HEK293 (cell line): ENCODE measurements around the gene ITPRIPL2.

Source experiments
- CTCF ChIP-seq: fragments of 450-650 bp; formaldehyde crosslinking; IDR thresholded peaks from 2 replicates; pipeline ENCODE4 v1.5.1; 2016; ENCODE audit warnings: missing biosample characterization, missing genetic modification characterization
- GLIS2 ChIP-seq: fragments of 450-650 bp; formaldehyde crosslinking; IDR thresholded peaks from 2 replicates; pipeline ENCODE4 v1.5.1; 2016; ENCODE audit warnings: missing biosample characterization, missing genetic modification characterization
- KLF9 ChIP-seq: fragments of 450-650 bp; formaldehyde crosslinking; IDR thresholded peaks from 2 replicates; pipeline ENCODE4 v1.5.1; 2016; ENCODE audit warnings: missing biosample characterization, missing genetic modification characterization, low read depth
- YY2 ChIP-seq: fragments of 450-650 bp; formaldehyde crosslinking; IDR thresholded peaks from 2 replicates; pipeline ENCODE4 v1.5.1; 2016; ENCODE audit warnings: missing biosample characterization, missing genetic modification characterization
- ZBTB17 ChIP-seq: fragments of 450-650 bp; formaldehyde crosslinking; IDR thresholded peaks from 2 replicates; pipeline ENCODE4 v1.5.1; 2016; ENCODE audit warnings: missing biosample characterization, missing genetic modification characterization
- ZNF23 ChIP-seq: fragments of 450-650 bp; formaldehyde crosslinking; IDR thresholded peaks from 2 replicates; pipeline ENCODE4 v1.5.1; 2016; ENCODE audit warnings: missing biosample characterization, missing genetic modification characterization, borderline replicate concordance
- ZNF639 ChIP-seq: fragments of 450-650 bp; formaldehyde crosslinking; IDR thresholded peaks from 2 replicates; pipeline ENCODE4 v1.5.1; 2016; ENCODE audit warnings: missing biosample characterization, missing genetic modification characterization
- ZNF768 ChIP-seq: fragments of 450-650 bp; formaldehyde crosslinking; IDR thresholded peaks from 2 replicates; pipeline ENCODE4 v1.5.1; 2018; ENCODE audit warnings: missing biosample characterization, mild to moderate bottlenecking, missing genetic modification characterization

GRCh38 chr16:19138601-19139000 is 24.8 kb downstream of the ITPRIPL2 start:
- TF ChIP-seq ZNF23 (no peak), CTCF (tag by site-specific recombination) (no peak), GLIS2 (tag by site-specific recombination) (no peak), KLF9 (tag by site-specific recombination) (no peak), ZNF639 (no peak; the same call in 1 of the 2 replicates), ZNF768 (no peak), ZBTB17 (tag by site-specific recombination) (no peak), YY2 (tag by site-specific recombination) (no peak)
